ENCODE results near the gene FBRSL1.

The FBRSL1 gene

GRCh38 chr12:132537836-132538662 lies 48.1 kb downstream of the FBRSL1 start:
- no peak for DNase-seq

DNA sequence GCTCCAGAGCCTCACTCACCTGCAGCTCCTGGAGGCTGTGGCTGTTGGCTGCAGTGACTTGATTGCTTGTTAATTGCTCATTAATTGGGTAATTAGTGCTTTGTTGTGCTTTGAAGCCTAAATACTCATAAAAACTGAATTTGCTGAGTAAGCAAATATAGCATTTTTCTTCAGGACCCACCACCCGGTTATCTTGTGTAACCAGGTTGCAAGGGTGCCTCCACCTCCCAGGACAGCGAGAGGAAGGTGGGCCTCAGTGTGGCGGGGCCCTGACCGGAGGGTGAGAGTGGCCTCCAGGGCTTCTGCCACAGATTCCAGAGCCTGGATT lies 48.7 kb downstream of the FBRSL1 start:
- no peak for DNase-seq

DNA sequence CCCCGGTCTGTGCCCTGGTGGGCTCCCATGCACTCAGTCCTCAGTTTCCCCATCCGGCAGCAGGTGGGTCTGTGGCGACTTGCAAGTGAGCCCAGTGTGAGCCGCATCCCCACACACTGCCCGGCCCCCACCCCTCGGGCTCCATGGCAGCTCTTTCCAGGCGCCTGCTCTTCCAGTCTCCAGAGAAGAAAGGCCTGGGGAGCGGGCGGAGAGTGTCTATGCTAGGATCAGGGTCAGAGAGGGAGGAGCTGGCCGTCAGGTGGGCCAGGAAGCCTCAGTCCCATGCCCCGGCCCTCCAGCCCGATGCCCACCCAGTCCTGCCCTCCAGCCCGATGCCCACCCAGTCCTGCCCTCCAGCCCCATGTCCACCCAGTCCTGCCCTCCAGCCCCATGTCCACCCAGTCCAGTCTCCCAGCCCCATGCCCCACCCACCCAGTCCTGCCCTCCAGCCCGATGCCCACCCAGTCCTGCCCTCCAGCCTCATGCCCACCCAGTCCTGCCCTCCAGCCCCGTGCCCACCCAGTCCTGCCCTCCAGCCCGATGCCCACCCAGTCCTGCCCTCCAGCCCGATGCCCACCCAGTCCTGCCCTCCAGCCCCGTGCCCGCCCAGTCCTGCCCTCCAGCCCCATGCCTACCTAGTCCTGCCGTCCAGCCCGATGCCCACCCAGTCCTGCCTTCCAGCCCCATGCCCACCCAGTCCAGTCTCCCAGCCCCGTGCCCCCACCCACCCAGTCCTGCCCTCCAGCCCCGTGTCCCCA lies 49.2 kb downstream of the FBRSL1 start:
- no peak for DNase-seq

- no peak for DNase-seq
Measured at GRCh38 chr12:132540436-132540835, 50.5 kb downstream of the FBRSL1 start.

DNA sequence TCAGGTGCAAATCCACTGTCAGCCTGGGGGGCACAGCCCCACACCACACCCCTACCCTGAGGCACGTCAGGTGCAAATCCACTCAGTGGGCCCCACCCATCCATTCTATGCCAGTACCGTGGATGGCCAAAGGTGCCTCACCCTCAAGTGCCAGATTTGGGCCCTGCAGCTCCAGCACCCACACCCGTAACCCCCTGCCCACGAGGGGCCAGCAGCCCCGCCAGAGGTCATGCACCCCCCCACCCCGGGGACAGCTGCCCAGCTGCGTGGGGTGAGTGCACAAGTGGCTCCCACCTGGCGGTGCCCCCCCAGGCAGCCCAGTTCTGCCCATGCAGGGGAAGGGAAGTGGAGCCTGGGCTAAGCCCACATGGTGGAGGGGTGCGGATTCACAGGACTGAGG lies 51.2 kb downstream of the FBRSL1 start:
- DNase-seq: no peak

GRCh38 chr12:132541996-132542395 lies 52.0 kb downstream of the FBRSL1 start:
- no peak for DNase-seq

DNA sequence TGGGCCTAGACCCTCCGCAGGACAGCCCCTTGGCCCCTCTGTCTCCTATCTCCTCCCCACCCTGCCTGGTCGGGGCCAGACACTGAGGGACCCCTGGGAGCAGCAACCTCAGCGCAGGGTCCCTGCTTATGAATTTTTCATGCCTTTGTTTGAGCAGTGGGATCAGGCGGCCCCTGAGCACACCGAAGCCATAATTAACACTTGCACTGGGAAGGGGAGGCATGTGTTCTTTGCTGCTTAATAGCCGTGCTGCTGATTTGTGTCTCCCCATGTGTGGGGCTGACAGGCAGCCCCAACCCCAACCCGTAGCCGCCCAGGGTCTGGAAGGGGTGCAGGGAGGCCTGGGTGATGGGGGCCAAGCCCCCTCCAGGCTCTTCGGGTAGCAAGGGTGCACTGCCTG lies 52.7 kb downstream of the FBRSL1 start:
- DNase-seq: no peak

DNA sequence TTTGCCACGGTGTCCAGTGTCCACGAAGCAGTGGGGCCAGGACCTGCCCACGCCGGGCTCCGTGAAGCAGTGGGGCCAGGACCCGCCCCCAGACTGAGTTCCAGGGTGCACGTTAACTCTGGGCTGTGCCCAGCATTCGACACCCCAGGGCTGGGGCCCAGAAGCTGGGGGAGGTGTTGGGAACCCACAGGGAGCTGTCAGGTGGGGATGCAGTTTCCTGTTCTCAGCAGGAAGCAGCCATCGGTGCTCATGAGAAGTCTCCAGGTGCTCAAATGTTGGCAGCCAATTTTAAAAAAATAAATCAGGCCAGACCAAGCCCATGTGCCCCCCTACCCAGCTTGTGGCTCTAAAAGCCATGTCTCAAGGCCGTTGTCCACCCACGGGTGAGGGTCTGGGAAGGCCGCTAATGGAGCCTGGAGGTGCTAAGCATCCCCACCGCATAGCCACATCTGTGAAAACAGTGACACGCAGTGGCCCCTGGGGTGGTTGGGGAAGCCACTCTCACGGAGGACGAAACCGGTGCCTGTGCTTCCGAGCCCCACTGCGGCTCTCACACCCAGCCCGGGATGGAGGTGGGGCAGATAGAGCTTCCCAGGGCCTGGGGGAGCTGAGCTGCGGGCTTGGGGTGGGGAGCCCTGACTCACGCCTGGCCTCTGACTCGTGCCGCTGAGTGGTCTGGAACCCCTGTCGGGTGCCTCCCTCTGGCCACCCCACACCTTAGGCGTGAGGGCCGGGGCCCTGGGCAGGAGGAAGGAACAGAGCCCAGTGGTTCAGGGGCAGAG lies 53.5 kb downstream of the FBRSL1 start:
- DNase-seq: no peak

DNA sequence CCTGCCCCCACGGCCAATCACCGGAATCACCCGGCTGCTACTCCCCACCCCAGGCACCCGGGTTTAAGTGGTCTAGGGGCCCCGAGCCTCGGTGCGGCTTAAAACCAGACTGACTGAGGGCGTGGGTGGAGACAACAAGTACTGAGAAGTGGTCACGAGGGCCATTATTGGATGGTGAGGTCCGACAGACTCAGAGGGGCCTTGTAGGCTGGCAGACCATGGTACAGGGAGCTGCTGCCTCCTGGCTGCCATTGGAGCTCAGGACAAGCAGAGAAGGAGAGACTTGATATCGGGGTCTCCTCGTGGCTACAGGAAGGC lies 54.1 kb downstream of the FBRSL1 start:
- no peak for DNase-seq

DNA sequence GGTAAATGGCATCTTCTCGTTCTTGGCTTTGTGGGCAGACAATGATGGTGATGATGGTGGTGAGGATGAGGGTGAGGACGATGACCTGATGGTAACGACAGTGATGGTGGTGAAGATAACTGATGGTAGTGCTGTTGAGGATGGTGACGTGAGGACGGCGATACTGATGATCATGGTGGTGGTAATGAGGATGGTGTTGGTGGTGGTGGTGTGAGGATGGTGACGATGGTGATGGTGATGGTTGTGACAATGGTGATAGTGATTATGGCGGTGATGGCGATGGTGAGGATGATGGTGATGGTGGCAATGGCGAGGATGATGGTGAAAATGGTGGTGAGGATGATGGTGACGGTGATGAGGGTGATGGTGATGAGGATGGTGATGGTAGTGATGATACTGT lies 54.5 kb downstream of the FBRSL1 start:
- DNase-seq: no peak

DNA sequence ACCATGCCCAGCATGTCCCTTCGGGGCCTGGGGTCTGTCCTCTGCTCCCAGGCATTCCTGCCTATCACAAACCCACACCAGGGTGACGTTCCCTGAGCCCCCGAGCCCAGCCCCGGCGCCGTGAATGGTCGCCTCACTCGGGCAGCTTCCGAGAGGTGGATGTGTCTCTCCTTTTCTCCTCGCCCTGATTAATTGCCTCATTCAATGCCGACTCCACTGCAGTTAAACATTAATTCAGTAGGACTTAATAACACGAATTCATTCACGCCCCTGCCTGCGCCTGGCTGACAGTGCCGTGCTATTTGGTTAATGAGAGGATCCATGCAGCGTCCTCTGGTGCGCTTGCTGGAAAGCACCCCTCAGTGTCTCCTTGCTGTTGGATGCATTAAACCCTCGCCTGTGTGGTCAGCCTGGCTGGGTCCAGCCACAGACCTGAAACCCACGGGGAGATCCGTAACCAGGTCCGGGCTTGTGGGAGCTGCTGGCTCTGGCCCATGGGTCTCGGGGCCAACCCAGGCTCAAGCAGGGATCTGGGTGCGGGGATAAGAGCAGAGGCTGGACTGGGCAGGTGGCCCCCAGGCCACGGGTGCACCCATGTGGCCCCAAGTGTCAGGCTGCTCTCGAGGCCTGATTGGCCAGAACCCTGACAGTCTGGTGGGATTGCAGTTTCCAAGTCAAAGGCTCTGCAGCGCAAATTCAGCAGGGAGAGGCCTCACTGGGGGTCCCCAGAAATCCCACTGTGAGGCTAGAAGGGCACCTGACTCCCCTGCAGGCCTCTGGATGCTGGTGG lies 55.4 kb downstream of the FBRSL1 start:
- no peak for DNase-seq

DNA sequence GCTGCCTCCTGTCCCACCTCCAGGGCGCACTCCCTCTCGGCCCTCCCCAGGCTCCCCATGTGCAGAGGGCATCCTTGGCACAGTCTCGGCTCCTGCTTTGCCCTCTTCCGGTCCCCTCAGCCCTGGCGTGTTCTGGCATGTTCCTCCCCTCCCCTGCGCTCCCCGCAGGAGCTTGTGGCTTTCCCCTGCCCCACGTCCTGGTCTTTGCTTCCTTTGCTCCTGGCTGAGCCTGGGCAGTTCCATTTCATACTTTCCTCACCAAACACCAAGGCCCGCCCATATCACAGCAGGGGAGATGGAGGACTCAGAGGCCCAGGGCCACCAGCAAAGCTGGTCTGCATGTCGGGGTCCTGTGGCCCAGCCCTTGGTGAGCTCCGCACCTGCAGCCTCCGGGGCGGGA lies 56.0 kb downstream of the FBRSL1 start:
- no peak for DNase-seq

GRCh38 chr12:132546647-132547046 lies 56.7 kb downstream of the FBRSL1 start:
- DNase-seq: no peak

DNA sequence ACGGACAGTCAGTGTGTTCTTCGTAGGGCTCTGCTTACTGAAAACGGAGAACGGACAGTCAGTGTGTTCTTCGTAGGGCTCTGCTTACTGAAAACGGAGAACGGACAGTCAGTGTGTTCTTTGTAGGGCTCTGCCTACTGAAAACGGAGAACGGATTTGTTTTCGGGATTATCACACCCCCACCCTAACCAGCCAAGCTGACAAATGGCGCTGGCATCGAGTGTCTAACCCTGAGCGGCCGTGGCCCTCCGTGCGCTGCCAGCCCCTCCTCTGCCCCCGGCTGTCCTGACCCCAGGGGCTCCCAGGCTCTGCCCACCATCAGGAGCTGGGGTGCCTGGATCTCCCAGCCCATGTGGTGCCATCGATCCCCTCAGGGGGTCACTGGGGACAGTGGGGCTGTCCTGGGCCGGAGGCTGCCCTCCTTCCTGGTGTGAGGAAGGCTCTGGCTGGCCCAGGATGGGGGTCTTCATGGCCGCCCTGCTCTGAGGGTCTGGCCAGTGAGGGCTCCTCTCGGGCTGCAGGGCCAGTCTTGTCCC lies 57.3 kb downstream of the FBRSL1 start:
- DNase-seq: no peak

DNA sequence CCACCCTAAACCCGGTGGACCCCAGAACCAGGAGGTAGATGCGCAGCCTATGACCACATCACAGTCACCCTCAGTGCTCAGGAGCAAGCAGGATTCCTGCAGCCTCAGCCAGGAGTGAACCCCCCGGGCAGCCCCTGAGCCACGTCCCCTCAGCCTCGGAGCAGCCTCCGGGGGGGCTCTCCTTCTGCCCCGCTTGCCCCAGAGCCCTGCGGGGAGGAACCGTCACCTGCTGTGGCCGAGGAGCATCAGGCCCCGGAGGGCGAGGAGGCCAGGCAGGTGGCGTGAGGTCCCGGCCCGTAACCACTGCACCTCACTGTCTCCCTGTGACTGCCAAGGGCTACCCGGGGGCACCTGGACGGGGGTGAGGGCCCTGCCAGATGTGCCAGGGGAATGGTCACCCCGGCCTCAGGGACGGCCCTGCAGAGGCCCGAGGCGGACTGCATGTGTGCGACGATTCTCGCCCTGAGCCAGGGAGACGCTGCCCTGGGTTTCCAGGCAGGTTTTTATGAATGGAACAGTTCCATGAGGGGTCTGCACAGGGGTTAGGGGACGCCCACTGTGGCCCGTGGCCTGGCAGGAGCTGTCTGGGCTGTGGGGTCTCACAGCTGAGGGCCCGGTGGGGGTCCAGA lies 58.6 kb downstream of the FBRSL1 start:
- no peak for DNase-seq

GRCh38 chr12:132549059-132549458 lies 59.1 kb downstream of the FBRSL1 start:
- DNase-seq: no peak

- DNase-seq: no peak
Measured at GRCh38 chr12:132550014-132550802, 60.3 kb downstream of the FBRSL1 start.

DNA sequence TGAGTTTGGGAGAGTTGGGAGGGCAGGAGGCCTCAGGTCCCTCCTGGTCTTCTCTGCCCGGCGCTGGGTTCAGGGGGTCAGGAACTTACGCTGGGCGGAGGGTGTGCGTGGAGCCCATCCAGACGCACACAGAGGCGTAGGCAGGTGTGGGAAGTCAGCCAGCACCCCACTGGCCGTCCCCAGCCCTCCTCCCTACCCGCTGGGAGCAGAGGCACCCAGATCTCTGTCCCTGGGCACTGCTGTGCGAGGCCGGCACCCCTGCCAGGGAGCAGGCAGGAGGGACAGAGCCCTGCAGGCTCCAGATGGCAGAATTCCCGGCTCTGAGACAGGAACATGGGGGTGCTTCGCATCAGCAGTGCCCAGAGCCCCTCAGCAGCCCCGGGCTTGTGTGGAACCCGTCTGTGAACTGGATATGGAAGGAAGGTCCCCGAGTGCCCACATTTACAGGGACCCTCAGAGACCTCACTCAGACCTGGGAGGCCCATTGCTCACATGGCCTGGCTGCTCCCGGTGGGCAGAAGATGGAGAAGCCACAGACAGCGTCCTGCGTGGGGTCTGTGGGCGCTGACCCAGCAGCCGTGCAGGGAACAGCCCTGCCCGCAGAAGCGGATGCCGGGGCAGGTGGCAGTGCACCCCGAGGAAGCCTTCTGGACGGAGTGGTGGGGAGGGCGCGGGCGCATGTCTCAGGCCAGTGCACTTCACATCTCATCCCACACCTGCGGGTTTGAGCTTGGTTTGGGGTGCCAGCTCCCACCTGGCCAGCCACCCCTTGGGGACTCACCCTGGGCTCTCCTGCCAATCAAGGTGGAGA lies 61.1 kb downstream of the FBRSL1 start:
- peak in 2 of 56 donors; percentile 4 to 14 for DNase-seq

- DNase-seq: peak in 12 of 56 donors; percentile 4 to 35 (median 18)
Measured at GRCh38 chr12:132551641-132552031, 61.7 kb downstream of the FBRSL1 start.
